Measurements from ENCODE around the gene SDK2.

Gene SDK2

DNA sequence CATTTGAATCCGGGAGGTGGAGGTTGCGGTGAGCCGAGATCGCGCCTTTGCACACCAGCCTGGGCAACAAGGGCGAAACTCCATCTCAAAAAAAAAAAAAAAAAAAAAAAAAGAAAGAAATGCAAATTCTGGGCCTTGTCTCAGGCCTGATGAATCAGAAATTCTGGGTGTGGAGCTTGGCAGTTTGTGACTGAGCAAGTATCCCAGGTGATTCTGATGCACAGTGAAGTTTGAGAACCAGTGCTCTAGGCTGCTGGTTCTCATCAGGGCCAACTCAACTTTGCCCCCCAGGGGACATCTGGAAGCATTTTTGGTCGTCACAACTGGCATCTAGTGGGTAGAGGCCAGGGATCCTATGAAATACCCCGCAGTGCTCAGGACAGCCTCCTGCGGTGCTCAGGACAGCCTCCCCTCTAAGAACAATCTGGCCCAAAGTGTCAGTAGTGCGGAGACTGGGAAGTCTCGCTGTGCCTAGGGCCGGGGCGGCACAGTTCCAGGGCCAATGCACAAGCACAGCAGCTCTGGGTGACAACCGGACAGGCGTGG is 55.9 kb downstream of the SDK2 start:
- TF ChIP-seq, protein P1, sequence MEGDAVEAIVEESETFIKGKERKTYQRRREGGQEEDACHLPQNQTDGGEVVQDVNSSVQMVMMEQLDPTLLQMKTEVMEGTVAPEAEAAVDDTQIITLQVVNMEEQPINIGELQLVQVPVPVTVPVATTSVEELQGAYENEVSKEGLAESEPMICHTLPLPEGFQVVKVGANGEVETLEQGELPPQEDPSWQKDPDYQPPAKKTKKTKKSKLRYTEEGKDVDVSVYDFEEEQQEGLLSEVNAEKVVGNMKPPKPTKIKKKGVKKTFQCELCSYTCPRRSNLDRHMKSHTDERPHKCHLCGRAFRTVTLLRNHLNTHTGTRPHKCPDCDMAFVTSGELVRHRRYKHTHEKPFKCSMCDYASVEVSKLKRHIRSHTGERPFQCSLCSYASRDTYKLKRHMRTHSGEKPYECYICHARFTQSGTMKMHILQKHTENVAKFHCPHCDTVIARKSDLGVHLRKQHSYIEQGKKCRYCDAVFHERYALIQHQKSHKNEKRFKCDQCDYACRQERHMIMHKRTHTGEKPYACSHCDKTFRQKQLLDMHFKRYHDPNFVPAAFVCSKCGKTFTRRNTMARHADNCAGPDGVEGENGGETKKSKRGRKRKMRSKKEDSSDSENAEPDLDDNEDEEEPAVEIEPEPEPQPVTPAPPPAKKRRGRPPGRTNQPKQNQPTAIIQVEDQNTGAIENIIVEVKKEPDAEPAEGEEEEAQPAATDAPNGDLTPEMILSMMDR (IDR thresholded peaks at IDR 0.05; ENCODE audit: extremely low read depth, insufficient read depth, missing control alignments): no peak
- no peak for DNase-seq (ENCODE audit: low spot score)
- in situ Hi-C loops (cut with MboI; ENCODE audit: low pct_unique_long_range_greater_than_20kb, low sequenced_read_pairs, unreplicated experiment): no loop called here

DNA sequence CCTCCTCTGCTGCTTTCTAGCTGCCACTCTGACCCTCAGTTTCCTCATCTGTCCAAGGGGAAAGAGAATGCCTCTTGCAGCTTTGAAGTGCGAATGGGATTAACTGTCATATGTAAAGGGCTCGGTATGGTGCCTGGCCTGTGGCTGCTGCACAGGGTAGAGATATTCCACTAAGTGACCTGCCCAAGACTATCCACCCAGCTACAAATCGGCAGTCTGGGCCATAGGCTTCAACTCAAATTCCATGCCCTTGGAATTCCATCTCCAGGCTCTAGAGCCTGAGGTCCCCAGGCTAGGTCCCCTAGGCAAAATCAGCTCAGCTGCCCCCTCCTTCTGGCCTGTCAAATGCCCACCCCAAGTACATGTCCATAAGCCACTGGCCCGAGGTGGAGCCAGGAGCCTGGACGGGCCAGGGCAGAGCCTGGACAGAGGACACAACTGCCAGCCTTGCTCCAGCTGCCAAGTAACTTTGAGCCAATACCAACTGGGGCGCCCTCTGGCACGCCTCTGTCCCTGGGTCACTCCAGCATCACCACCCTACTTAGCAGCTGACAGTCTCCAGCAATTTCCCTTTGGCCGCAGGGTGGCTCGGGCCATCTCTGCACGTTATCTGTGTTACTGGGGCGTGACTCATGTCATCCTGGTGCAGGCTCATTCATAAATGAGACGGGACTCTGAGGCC is 57.2 kb downstream of the SDK2 start:
- in situ Hi-C loops (cut with MboI; ENCODE audit: low pct_unique_long_range_greater_than_20kb, low sequenced_read_pairs, unreplicated experiment): no loop called here
- DNase-seq (ENCODE audit: low spot score): no peak
- TF ChIP-seq, protein P1 (IDR thresholded peaks at IDR 0.05; ENCODE audit: extremely low read depth, insufficient read depth, missing control alignments): no peak

DNA sequence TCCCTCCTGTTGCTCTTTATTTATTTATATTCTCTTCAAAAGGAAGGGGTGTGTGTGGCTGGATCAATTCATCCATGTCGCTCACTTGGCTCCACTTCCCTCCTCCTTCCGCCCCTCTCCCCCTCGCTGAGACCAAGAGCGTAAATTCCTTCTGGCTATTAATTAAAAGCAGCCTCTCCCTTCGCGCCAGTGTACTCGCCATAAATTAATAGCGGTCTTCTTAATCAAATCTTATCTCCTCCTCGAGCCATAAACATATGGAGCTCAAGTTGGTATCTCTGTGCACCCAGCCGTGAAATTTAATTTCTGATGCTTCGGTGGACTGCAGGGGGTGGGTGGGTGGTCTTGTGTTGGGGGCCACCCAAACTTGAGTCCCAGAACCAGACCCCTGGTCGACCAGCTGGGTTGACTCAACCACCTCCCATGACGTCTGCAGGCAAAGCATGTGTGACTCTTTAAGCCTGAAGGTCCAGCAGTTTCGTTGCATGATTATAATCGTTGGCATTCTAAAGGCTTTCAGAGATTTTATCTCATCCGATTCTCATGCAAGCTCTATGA is 57.9 kb downstream of the SDK2 start:
- no peak for DNase-seq (ENCODE audit: low spot score)
- TF ChIP-seq, protein P1 (IDR thresholded peaks at IDR 0.05; ENCODE audit: extremely low read depth, insufficient read depth, missing control alignments): no peak
- in situ Hi-C loops (cut with MboI; ENCODE audit: low pct_unique_long_range_greater_than_20kb, low sequenced_read_pairs, unreplicated experiment): no loop called here

DNA sequence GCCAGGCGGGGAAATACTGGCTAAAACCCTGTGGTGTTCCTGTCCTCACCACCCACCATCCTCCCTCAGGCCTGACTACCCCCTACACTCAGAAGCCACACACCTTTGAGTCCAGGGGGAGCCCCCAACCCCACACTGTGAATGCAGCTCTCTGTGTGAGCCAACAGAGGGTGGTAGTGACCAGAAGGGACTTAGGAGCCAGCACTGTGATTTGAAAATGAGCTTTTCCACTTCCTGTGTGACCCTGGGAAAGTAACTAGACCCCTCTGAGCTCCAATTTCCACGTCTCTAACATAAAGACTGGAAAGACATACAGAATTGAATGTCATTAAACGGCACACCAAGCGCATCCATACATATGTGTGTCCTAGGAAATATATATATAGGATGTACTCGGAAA is 58.7 kb downstream of the SDK2 start:
- TF ChIP-seq, protein P1 (IDR thresholded peaks at IDR 0.05; ENCODE audit: extremely low read depth, insufficient read depth, missing control alignments): peak; percentile 34

DNA sequence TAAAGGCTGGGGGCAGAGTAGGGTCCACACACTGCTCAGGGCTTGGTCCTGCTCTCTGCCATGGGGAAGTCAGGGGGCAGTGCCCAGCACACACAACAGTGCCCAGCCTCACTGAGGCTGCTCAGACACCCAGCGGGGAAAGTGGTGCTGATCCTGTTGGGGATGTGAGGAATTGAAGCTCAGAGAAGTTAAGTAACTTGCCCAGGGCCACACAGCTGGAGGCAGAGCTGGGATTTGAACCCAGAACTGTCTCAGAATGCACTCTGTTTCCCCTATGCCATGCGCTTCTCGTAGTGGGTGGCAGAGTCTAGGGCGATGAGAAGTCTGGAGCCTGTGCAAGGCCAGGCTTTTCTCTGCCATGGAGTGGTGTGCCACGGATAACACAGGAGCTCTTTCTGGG is 59.3 kb downstream of the SDK2 start:
- in situ Hi-C loops (cut with MboI; ENCODE audit: low pct_unique_long_range_greater_than_20kb, low sequenced_read_pairs, unreplicated experiment): no loop called here
- TF ChIP-seq, protein P1 (IDR thresholded peaks at IDR 0.05; ENCODE audit: extremely low read depth, insufficient read depth, missing control alignments): no peak
- DNase-seq (ENCODE audit: low spot score): no peak

More for the DNA sequence above, 58.7 kb downstream of the SDK2 start:
- no peak for DNase-seq (ENCODE audit: low spot score)
- in situ Hi-C loops (cut with MboI; ENCODE audit: low pct_unique_long_range_greater_than_20kb, low sequenced_read_pairs, unreplicated experiment): no loop called here

DNA sequence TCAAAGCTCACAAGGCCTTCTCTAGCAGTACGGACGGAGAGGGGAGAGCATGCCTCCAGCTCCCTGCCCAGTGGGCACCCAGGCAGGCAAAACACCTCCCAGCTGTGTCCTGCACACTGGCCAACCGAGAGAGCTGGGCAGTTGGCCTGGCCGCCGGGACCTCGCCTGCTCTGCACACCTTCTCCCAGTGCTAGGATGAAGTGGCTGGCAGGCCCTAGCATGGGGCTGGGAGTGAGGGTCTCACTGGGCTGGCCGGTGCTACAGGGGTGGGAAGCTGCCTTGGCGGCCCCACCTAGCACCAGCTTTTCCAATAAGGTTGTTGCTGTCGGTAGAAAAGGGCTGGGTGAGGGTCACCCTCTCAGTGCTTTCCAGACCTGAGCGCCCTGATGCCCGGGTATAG is 60.2 kb downstream of the SDK2 start:
- in situ Hi-C loops (cut with MboI; ENCODE audit: low pct_unique_long_range_greater_than_20kb, low sequenced_read_pairs, unreplicated experiment): no loop called here
- no peak for DNase-seq (ENCODE audit: low spot score)
- TF ChIP-seq, protein P1 (IDR thresholded peaks at IDR 0.05; ENCODE audit: extremely low read depth, insufficient read depth, missing control alignments): no peak

Measured in GM13977 (cell line).